DOHH2 (cell line): ENCODE measurements around the gene HIPK1.

Source experiments
- H3F3A ChIP-seq: fragments of 200-600 bp; sonication (generic), shearing (Covaris generic); 2 replicates; pipeline ENCODE4 v1.6.0; 2016; ENCODE audit warnings: antibody characterized with exemption, mild to moderate bottlenecking; ENCODE audit not compliant: control insufficient read depth, insufficient read depth
- H3K27ac ChIP-seq: fragments of 200-600 bp; sonication (generic); 2 replicates; pipeline ENCODE4 v1.5.1; 2014; ENCODE audit warnings: low read depth, mild to moderate bottlenecking, low read length, moderate library complexity
- H3K27me3 ChIP-seq: fragments of 200-600 bp; sonication (generic); 2 replicates; pipeline ENCODE4 v1.6.1; 2014; ENCODE audit warnings: mild to moderate bottlenecking, low read length, mixed read lengths; ENCODE audit not compliant: control insufficient read depth
- H3K36me3 ChIP-seq: fragments of 200-600 bp; sonication (generic); 2 replicates; pipeline ENCODE4 v1.6.1; 2014; ENCODE audit warnings: mild to moderate bottlenecking, low read length, moderate library complexity, mixed read lengths; ENCODE audit not compliant: control insufficient read depth
- H3K4me1 ChIP-seq: fragments of 200-600 bp; sonication (generic); 2 replicates; pipeline ENCODE4 v1.6.1; 2014; ENCODE audit warnings: mild to moderate bottlenecking, low read length, mixed read lengths; ENCODE audit not compliant: control insufficient read depth
- H3K4me2 ChIP-seq: fragments of 200-600 bp; sonication (generic); 2 replicates; pipeline ENCODE4 v1.6.0; 2014; ENCODE audit warnings: mild to moderate bottlenecking, low read length, moderate library complexity
- H3K4me3 ChIP-seq: fragments of 200-600 bp; sonication (generic); 2 replicates; pipeline ENCODE4 v1.5.1; 2014; ENCODE audit warnings: mild to moderate bottlenecking, low read length, mixed read lengths
- H3K79me2 ChIP-seq: fragments of 200-600 bp; sonication (generic); 2 replicates; pipeline ENCODE4 v1.6.1; 2014; ENCODE audit warnings: mild to moderate bottlenecking, low read length, mixed read lengths; ENCODE audit not compliant: control insufficient read depth
- H3K9me2 ChIP-seq: fragments of 200-600 bp; sonication (generic); replicated peaks from 2 replicates; pipeline ENCODE4 v1.6.1; 2014; ENCODE audit warnings: mild to moderate bottlenecking, low read length, mixed read lengths; ENCODE audit not compliant: control insufficient read depth
- H3K9me3 ChIP-seq: fragments of 200-600 bp; sonication (generic); 2 replicates; pipeline ENCODE4 v1.6.1; 2014; ENCODE audit warnings: antibody characterized with exemption, low read length, mixed read lengths; ENCODE audit not compliant: control insufficient read depth, insufficient read depth
- H4K20me1 ChIP-seq: fragments of 200-600 bp; sonication (generic); 2 replicates; pipeline ENCODE4 v1.6.0; 2014; ENCODE audit warnings: low read depth, mild to moderate bottlenecking, antibody characterized with exemption, low read length, moderate library complexity; ENCODE audit not compliant: control insufficient read depth, insufficient read depth
- CTCF ChIP-seq: fragments of 200-600 bp; sonication (generic); IDR thresholded peaks from one replicate; pipeline ENCODE4 v1.5.1; 2014; ENCODE audit warnings: antibody characterized with exemption, mild to moderate bottlenecking, low read depth, low read length; ENCODE audit not compliant: poor library complexity, severe bottlenecking
- EZH2phosphoT487 ChIP-seq: fragments of 200-600 bp; sonication (generic); IDR thresholded peaks from 2 replicates; pipeline ENCODE4 v1.6.1; 2017; ENCODE audit warnings: borderline replicate concordance, mild to moderate bottlenecking, antibody characterized with exemption, low read length, moderate library complexity, mixed read lengths

Gene HIPK1

DNA sequence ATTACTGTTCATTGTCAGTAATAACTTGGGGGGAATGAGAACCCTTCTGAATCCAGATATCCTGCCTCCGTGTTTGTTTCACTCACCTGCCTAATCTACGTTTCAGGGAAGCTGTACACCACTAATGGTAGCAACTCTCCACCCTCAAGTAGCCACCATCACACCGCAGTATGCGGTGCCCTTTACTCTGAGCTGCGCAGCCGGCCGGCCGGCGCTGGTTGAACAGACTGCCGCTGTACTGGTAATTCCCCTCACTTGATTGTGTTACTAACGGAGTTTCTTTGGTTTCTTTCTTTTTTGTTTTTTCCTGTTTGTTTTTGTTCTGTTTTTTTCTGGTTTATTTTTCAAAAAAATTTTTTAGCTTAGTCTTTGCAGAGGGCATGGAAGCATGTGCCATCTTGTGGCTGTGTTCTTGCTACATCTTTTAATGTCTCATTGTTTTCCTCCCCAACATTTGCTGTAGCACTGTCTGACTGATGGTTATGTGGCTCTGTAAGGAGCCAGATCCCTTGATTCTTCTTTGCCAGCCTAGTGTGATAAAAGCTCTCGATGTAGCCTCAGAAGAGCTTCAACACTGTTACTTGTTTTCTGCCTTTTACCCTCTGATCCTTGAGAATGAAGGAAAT, 34.3 kb downstream of the HIPK1 start:
- Histone ChIP-seq H3K9me2 (no peaks in the 10 kb centered on the region), H4K20me1 (no peaks in the 10 kb centered on the region), H3K27me3 (no peaks in the 10 kb centered on the region), H3K9me3 (no peaks in the 10 kb centered on the region), H3K4me1 (no peaks in the 10 kb centered on the region), H3K36me3 (peaks cover 82% of the 10 kb centered on the region), H3K4me2 (no peak overlapping the region), H3F3A (no peaks in the 10 kb centered on the region), H3K4me3 (no peak overlapping the region), H3K27ac (no peak overlapping the region), H3K79me2 (no peaks in the 10 kb centered on the region)
- TF ChIP-seq EZH2phosphoT487 (no peak), CTCF (no peak)

- H4K20me1 ChIP-seq, result no peaks in the 10 kb centered on the region
- peaks cover 90% of the 10 kb centered on the region for H3K36me3 ChIP-seq
- no peaks in the 10 kb centered on the region for H3K9me2 ChIP-seq
- no peaks in the 10 kb centered on the region for H3K4me1 ChIP-seq
- no peaks in the 10 kb centered on the region for H3K79me2 ChIP-seq
- TF ChIP-seq CTCF, result no peak
- no peak for TF ChIP-seq EZH2phosphoT487
- H3K27ac ChIP-seq, result no peak overlapping the region
- H3K4me3 ChIP-seq, result no peak overlapping the region
- H3K4me2 ChIP-seq, result no peak overlapping the region
- no peaks in the 10 kb centered on the region for H3K9me3 ChIP-seq
- H3K27me3 ChIP-seq, result no peaks in the 10 kb centered on the region
- no peaks in the 10 kb centered on the region for H3F3A ChIP-seq
These were observed 36.7 kb downstream of the HIPK1 start for GRCh38 chr1:113965703-113966412.

GRCh38 chr1:113972954-113973353, 43.8 kb downstream of the HIPK1 start:
- Histone ChIP-seq H3K4me1 (peaks cover 10% of the 10 kb centered on the region), H4K20me1 (no peaks in the 10 kb centered on the region), H3K27ac (no peak overlapping the region), H3K79me2 (no peaks in the 10 kb centered on the region), H3K4me2 (no peak overlapping the region), H3K36me3 (peaks cover 58% of the 10 kb centered on the region), H3F3A (peaks cover 10% of the 10 kb centered on the region), H3K9me2 (no peaks in the 10 kb centered on the region), H3K9me3 (no peaks in the 10 kb centered on the region), H3K4me3 (no peak overlapping the region), H3K27me3 (no peaks in the 10 kb centered on the region)
- TF ChIP-seq CTCF (no peak), EZH2phosphoT487 (no peak)
